OCI-LY3 (cell line): Measurements from ENCODE around the gene PLOD2.

Experiments used
- CTCF ChIP-seq: fragments of 200-600, 300-600 bp; sonication (generic); IDR thresholded peaks from 2 replicates; pipeline ENCODE4 v1.5.1; 2014; ENCODE audit warnings: antibody characterized with exemption, low read length, low read depth
- EZH2phosphoT487 ChIP-seq: fragments of 200-600 bp; shearing (Covaris generic); IDR thresholded peaks from 2 replicates; pipeline ENCODE4 v1.6.1; 2018; ENCODE audit warnings: antibody characterized with exemption, mixed run types, low read depth

- TF ChIP-seq CTCF (no peak), EZH2phosphoT487 (no peak)
Observed at GRCh38 chr3:146101538-146101937, 59.4 kb downstream of the PLOD2 start.
